ENCODE data around the gene OR2Z1.
A peak's percentile ranks its signal among the peaks of the same experiment; 100 is the strongest.

OR2Z1 gene

DNA sequence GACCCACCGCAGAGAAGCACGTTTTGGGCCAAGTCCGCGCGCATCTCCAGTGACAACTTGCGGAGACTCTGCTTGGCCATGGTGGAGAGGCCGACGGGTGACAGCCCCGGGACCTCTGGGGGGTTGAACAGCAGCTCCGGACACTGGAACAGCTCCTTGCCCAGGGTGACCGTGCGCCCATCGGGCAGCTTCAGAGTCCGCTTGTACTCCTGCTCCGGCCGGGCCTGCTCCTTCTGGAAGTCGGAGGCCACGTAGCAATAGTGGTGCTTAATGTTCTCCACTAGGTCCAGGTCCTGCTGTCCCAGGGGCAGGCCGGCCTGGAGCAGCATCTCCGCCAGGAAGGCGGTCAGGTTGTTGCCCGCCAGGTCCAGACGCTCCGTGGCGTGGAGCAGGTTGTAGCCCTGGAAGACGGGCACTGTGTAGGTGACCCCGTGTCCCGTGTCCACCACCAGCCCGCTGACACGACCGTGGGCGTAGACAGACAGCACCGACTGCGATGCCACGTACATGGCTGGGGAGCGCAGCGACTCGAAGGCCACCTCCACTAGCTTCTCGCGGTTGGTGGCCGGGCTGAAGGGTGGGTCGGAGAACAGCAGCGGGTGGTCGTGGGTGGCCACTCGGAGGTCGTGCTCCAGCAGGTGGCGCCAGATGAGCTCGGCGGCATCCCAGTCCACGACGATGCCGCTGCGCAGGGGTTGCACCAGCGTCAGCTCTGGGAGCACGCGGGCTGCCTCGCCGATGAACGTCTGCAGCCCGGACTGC lies 23.6 kb upstream of the OR2Z1 start:
- ATAC-seq (ENCODE audit: insufficient read depth, low read depth): no peak
- Histone ChIP-seq H3K36me3 (ENCODE audit: insufficient read depth, low read length) (no peaks in the 10 kb centered on the region), H3K9me3 (ENCODE audit: insufficient read depth, low read length, severe bottlenecking) (no peaks in the 10 kb centered on the region), H3K79me2 (ENCODE audit: insufficient read depth, low read length) (no peaks in the 10 kb centered on the region), H3K27ac (ENCODE audit: low read length) (no peak overlapping the region), H2AFZ (ENCODE audit: low read depth, low read length) (no peak overlapping the region), H4K20me1 (ENCODE audit: insufficient read depth, low read length) (no peaks in the 10 kb centered on the region), H3K4me3 (ENCODE audit: low read depth in 1 of 2, low read length in 2 of 2) (no peak overlapping the region), H3K4me2 (ENCODE audit: insufficient read depth, low read length) (no peak overlapping the region), H3K27me3 (ENCODE audit: insufficient read depth, low read length, poor library complexity) (no peaks in the 10 kb centered on the region), H3K4me1 (ENCODE audit: insufficient read depth, low read length) (peaks cover 32% of the 10 kb centered on the region), H3K9ac (ENCODE audit: low read depth, low read length) (no peak overlapping the region)
- TF ChIP-seq EZH2 (IDR thresholded peaks at IDR 0.05; ENCODE audit: borderline replicate concordance, low read depth, low read length, severe bottlenecking): no peak
- TF ChIP-seq, protein P1, sequence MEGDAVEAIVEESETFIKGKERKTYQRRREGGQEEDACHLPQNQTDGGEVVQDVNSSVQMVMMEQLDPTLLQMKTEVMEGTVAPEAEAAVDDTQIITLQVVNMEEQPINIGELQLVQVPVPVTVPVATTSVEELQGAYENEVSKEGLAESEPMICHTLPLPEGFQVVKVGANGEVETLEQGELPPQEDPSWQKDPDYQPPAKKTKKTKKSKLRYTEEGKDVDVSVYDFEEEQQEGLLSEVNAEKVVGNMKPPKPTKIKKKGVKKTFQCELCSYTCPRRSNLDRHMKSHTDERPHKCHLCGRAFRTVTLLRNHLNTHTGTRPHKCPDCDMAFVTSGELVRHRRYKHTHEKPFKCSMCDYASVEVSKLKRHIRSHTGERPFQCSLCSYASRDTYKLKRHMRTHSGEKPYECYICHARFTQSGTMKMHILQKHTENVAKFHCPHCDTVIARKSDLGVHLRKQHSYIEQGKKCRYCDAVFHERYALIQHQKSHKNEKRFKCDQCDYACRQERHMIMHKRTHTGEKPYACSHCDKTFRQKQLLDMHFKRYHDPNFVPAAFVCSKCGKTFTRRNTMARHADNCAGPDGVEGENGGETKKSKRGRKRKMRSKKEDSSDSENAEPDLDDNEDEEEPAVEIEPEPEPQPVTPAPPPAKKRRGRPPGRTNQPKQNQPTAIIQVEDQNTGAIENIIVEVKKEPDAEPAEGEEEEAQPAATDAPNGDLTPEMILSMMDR (IDR thresholded peaks at IDR 0.05; ENCODE audit: borderline replicate concordance, extremely low read depth, low read length, poor library complexity, severe bottlenecking): peak; percentile 72
- peak; percentile 35 for DNase-seq

GRCh38 chr19:8698433-8699063 lies 22.9 kb upstream of the OR2Z1 start, which contains the start of gene ACTL9:
ACTL9 (minus strand) TSS chr19:8698795; CDS start chr19:8698701, 94 bp downstream.
- Histone ChIP-seq H2AFZ (ENCODE audit: low read depth, low read length) (no peak within 1 kb of the TSS), H3K9me3 (ENCODE audit: insufficient read depth, low read length, severe bottlenecking) (no peaks in the 10 kb centered on the region), H3K36me3 (ENCODE audit: insufficient read depth, low read length) (no peaks in the 10 kb centered on the region), H4K20me1 (ENCODE audit: insufficient read depth, low read length) (no peaks in the 10 kb centered on the region), H3K4me3 (ENCODE audit: low read depth in 1 of 2, low read length in 2 of 2) (no peak within 1 kb of the TSS), H3K79me2 (ENCODE audit: insufficient read depth, low read length) (no peaks in the 10 kb centered on the region), H3K27me3 (ENCODE audit: insufficient read depth, low read length, poor library complexity) (no peaks in the 10 kb centered on the region), H3K27ac (ENCODE audit: low read length) (no peak within 1 kb of the TSS), H3K9ac (ENCODE audit: low read depth, low read length) (no peak within 1 kb of the TSS), H3K4me1 (ENCODE audit: insufficient read depth, low read length) (peaks cover 39% of the 10 kb centered on the region), H3K4me2 (ENCODE audit: insufficient read depth, low read length) (no peak within 1 kb of the TSS)
- ATAC-seq (ENCODE audit: insufficient read depth, low read depth) (no peak), DNase-seq (no peak)
- no peak for TF ChIP-seq EZH2 (IDR thresholded peaks at IDR 0.05; ENCODE audit: borderline replicate concordance, low read depth, low read length, severe bottlenecking)
- TF ChIP-seq, protein P1 (IDR thresholded peaks at IDR 0.05; ENCODE audit: borderline replicate concordance, extremely low read depth, low read length, poor library complexity, severe bottlenecking): no peak

- no peaks in the 10 kb centered on the region for H4K20me1 ChIP-seq (ENCODE audit: insufficient read depth, low read length)
- no peaks in the 10 kb centered on the region for H3K27me3 ChIP-seq (ENCODE audit: insufficient read depth, low read length, poor library complexity)
- H2AFZ ChIP-seq (ENCODE audit: low read depth, low read length): no peak overlapping the region
- H3K4me3 ChIP-seq (ENCODE audit: low read depth in 1 of 2, low read length in 2 of 2): no peak overlapping the region
- peaks cover 45% of the 10 kb centered on the region for H3K4me1 ChIP-seq (ENCODE audit: insufficient read depth, low read length)
- no peaks in the 10 kb centered on the region for H3K36me3 ChIP-seq (ENCODE audit: insufficient read depth, low read length)
- no peaks in the 10 kb centered on the region for H3K9me3 ChIP-seq (ENCODE audit: insufficient read depth, low read length, severe bottlenecking)
- DNase-seq (no peak), ATAC-seq (ENCODE audit: insufficient read depth, low read depth) (no peak)
- no peak overlapping the region for H3K27ac ChIP-seq (ENCODE audit: low read length)
- no peak overlapping the region for H3K9ac ChIP-seq (ENCODE audit: low read depth, low read length)
- H3K4me2 ChIP-seq (ENCODE audit: insufficient read depth, low read length): no peak overlapping the region
- no peaks in the 10 kb centered on the region for H3K79me2 ChIP-seq (ENCODE audit: insufficient read depth, low read length)
- TF ChIP-seq, protein P1 (IDR thresholded peaks at IDR 0.05; ENCODE audit: borderline replicate concordance, extremely low read depth, low read length, poor library complexity, severe bottlenecking): no peak
- TF ChIP-seq EZH2 (IDR thresholded peaks at IDR 0.05; ENCODE audit: borderline replicate concordance, low read depth, low read length, severe bottlenecking): no peak
Observed at GRCh38 chr19:8699908-8700307, 21.5 kb upstream of the OR2Z1 start.
